ENCODE measurements around the gene DNAJC19. TPM values are rescaled to one million over a fixed set of nuclear protein-coding genes. Genes with fewer than 3 reads are reported as not detected.

The DNAJC19 gene
- total RNA-seq, 2 experiments from 2014 or later = 58.6 to 64.3 TPM

DNA sequence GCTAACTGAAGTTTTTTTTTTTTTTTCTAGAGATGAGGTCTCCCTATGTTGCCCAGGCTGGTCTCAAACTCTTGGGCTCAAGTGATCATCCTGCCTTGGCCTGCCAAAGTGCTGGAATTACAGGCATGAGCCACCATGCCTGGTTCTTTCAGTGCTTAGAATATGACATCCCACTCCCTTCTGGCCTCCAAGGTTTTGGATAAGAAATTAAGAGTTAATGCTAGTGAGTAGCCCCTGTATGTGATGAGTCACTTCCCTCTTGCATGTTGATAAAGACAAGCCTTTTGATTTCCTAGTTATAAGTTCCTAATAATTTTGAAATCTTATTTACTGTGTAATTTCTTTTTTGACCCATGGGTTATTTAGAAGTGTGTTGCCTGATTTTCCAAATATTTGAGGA, 35.7 kb upstream of the DNAJC19 start:
- no TSS peak for BruUV-seq (replicated peaks)
- TF ChIP-seq, protein P1, sequence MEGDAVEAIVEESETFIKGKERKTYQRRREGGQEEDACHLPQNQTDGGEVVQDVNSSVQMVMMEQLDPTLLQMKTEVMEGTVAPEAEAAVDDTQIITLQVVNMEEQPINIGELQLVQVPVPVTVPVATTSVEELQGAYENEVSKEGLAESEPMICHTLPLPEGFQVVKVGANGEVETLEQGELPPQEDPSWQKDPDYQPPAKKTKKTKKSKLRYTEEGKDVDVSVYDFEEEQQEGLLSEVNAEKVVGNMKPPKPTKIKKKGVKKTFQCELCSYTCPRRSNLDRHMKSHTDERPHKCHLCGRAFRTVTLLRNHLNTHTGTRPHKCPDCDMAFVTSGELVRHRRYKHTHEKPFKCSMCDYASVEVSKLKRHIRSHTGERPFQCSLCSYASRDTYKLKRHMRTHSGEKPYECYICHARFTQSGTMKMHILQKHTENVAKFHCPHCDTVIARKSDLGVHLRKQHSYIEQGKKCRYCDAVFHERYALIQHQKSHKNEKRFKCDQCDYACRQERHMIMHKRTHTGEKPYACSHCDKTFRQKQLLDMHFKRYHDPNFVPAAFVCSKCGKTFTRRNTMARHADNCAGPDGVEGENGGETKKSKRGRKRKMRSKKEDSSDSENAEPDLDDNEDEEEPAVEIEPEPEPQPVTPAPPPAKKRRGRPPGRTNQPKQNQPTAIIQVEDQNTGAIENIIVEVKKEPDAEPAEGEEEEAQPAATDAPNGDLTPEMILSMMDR (conservative IDR thresholded peaks at IDR 0.05; ENCODE audit: low read length) = no peak
- TF ChIP-seq EZH2phosphoT487 (IDR thresholded peaks at IDR 0.05; ENCODE audit: borderline replicate concordance, low read depth, low read length) = no peak
- DNase-seq (ENCODE audit: low spot score) = no peak
- Histone ChIP-seq H4K20me1 (ENCODE audit: insufficient read depth, low read length) (no peaks in the 10 kb centered on the region), H3K4me3 (ENCODE audit: low read depth, low read length, poor library complexity, severe bottlenecking) (no peak overlapping the region), H3K4me2 (ENCODE audit: low read length) (no peak overlapping the region), H3K9me3 (ENCODE audit: low read length) (no peaks in the 10 kb centered on the region), H3K4me1 (ENCODE audit: insufficient read depth, low read length, poor library complexity, severe bottlenecking) (no peaks in the 10 kb centered on the region), H3K79me2 (ENCODE audit: insufficient read depth, low read depth, low read length) (no peaks in the 10 kb centered on the region), H2AFZ (ENCODE audit: low read length) (no peak overlapping the region), H3K9me2 (ENCODE audit: insufficient read depth, low read length) (no peaks in the 10 kb centered on the region), H3K36me3 (ENCODE audit: insufficient read depth, low read length) (no peaks in the 10 kb centered on the region), H3K27ac (ENCODE audit: low read depth, low read length, poor library complexity, severe bottlenecking) (no peak overlapping the region)
- intact Hi-C loops (cut with micrococcal nuclease; ENCODE audit: unreplicated experiment) = no loop called here
- POLR2A ChIA-PET = interaction anchor here (0.6 to 1.1 kb wide), 2 partner anchors 15 to 403 kb away, joined by 3 read pairs; no protein-coding TSS in a partner anchor
- CTCF ChIA-PET (ENCODE audit: unreplicated experiment) = no interaction called here

DNA sequence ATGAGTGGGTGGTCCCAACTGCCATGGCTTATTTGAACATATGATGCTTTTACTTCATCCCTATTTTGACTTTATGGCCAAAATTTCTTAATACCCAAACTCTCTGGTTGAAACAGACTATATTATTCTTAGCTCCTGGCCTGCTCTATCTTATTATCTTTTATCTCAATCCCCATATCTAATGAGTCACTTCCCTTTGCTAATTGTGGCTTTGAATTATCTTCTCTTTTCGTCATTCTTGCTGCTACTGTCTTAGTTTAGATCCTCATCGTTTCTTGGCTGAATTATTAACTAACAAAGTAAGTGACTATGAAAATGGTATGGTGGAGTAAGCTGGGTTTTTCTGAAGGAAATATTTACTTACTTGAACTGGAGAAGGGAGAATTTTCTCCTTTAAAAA, 28.2 kb upstream of the DNAJC19 start:
- no peak for DNase-seq (ENCODE audit: low spot score)
- intact Hi-C loops (cut with micrococcal nuclease; ENCODE audit: unreplicated experiment) = loop anchor here (10.0 kb wide), 1 partner anchor 213 kb away; no protein-coding TSS in a partner anchor
- Histone ChIP-seq H3K4me1 (ENCODE audit: insufficient read depth, low read length, poor library complexity, severe bottlenecking) (no peaks in the 10 kb centered on the region), H3K36me3 (ENCODE audit: insufficient read depth, low read length) (no peaks in the 10 kb centered on the region), H4K20me1 (ENCODE audit: insufficient read depth, low read length) (no peaks in the 10 kb centered on the region), H3K9me2 (ENCODE audit: insufficient read depth, low read length) (no peaks in the 10 kb centered on the region), H3K4me3 (ENCODE audit: low read depth, low read length, poor library complexity, severe bottlenecking) (no peak overlapping the region), H3K79me2 (ENCODE audit: insufficient read depth, low read depth, low read length) (no peaks in the 10 kb centered on the region), H3K9me3 (ENCODE audit: low read length) (no peaks in the 10 kb centered on the region), H3K4me2 (ENCODE audit: low read length) (no peak overlapping the region), H2AFZ (ENCODE audit: low read length) (no peak overlapping the region), H3K27ac (ENCODE audit: low read depth, low read length, poor library complexity, severe bottlenecking) (no peak overlapping the region)
- BruUV-seq (replicated peaks) = no TSS peak
- ChIA-PET CTCF (ENCODE audit: unreplicated experiment) (no interaction called here), POLR2A (interaction anchor here (0.5 kb wide), 1 partner anchor 862 kb away, joined by 5 read pairs; no protein-coding TSS in a partner anchor)
- TF ChIP-seq EZH2phosphoT487 (IDR thresholded peaks at IDR 0.05; ENCODE audit: borderline replicate concordance, low read depth, low read length) = no peak
- TF ChIP-seq, protein P1 (conservative IDR thresholded peaks at IDR 0.05; ENCODE audit: low read length) = no peak

DNA sequence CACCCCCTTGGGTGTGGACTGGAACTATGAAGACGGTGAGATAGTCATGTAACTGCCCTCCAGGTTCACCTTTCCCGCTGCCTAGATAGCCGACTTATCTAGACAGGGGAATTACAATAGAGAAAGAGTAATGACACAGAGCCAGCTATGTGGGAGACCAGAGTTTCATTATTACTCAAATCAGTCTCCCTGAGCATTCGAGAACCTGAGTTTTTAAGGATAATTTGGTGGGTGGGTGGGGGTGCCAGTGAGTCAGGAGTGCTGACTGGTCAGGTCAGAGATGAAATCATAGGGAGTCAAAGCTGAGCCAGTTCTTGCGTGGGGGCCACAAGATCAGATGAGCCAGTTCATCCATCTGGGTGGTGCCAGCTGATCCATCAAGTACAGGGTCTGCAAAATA, 19.7 kb upstream of the DNAJC19 start:
- Histone ChIP-seq H2AFZ (ENCODE audit: low read length) (no peak overlapping the region), H3K9me2 (ENCODE audit: insufficient read depth, low read length) (no peaks in the 10 kb centered on the region), H3K79me2 (ENCODE audit: insufficient read depth, low read depth, low read length) (no peaks in the 10 kb centered on the region), H3K4me3 (ENCODE audit: low read depth, low read length, poor library complexity, severe bottlenecking) (no peak overlapping the region), H4K20me1 (ENCODE audit: insufficient read depth, low read length) (no peaks in the 10 kb centered on the region), H3K36me3 (ENCODE audit: insufficient read depth, low read length) (no peaks in the 10 kb centered on the region), H3K4me1 (ENCODE audit: insufficient read depth, low read length, poor library complexity, severe bottlenecking) (no peaks in the 10 kb centered on the region), H3K9me3 (ENCODE audit: low read length) (no peaks in the 10 kb centered on the region), H3K4me2 (ENCODE audit: low read length) (no peak overlapping the region), H3K27ac (ENCODE audit: low read depth, low read length, poor library complexity, severe bottlenecking) (no peak overlapping the region)
- intact Hi-C loops (cut with micrococcal nuclease; ENCODE audit: unreplicated experiment) = no loop called here
- DNase-seq (ENCODE audit: low spot score) = no peak
- no TSS peak for BruUV-seq (replicated peaks)
- no peak for TF ChIP-seq EZH2phosphoT487 (IDR thresholded peaks at IDR 0.05; ENCODE audit: borderline replicate concordance, low read depth, low read length)
- TF ChIP-seq, protein P1 (conservative IDR thresholded peaks at IDR 0.05; ENCODE audit: low read length) = no peak
- ChIA-PET POLR2A (interaction anchor here (0.7 kb wide), 1 partner anchor 15 kb away, joined by 3 read pairs; no protein-coding TSS in a partner anchor), CTCF (ENCODE audit: unreplicated experiment) (no interaction called here)

All from OCI-LY7 (cell line).